ENCODE measurements around the gene ABCD3.
"Not testable (repeated sequence)": the region's sequence is repeated elsewhere in the genome, so short reads cannot be mapped to it uniquely, and the experiment has no call there.

Gene ABCD3
- 66.6 to 75.2 reads per million in 2 donors for total RNA-seq

- peak; percentile 97 for DNase-seq
These were observed at the start of gene ABCD3 for GRCh38 chr1:94417978-94418663. TSS of gene ABCD3 (plus strand) at chr1:94418389. CDS start at chr1:94418479, 90 bp downstream.

- DNase-seq, result not testable (repeated sequence)
These were observed 45.4 kb upstream of the ABCD3 start for GRCh38 chr1:94372771-94373170.

GRCh38 chr1:94373311-94373710 is 44.9 kb upstream of the ABCD3 start:
- not testable (repeated sequence) for DNase-seq

- not testable (repeated sequence) for DNase-seq
These were observed 42.5 kb upstream of the ABCD3 start for GRCh38 chr1:94375666-94376065.

- not testable (repeated sequence) for DNase-seq
These were observed 39.7 kb upstream of the ABCD3 start for GRCh38 chr1:94378493-94378892.

DNA sequence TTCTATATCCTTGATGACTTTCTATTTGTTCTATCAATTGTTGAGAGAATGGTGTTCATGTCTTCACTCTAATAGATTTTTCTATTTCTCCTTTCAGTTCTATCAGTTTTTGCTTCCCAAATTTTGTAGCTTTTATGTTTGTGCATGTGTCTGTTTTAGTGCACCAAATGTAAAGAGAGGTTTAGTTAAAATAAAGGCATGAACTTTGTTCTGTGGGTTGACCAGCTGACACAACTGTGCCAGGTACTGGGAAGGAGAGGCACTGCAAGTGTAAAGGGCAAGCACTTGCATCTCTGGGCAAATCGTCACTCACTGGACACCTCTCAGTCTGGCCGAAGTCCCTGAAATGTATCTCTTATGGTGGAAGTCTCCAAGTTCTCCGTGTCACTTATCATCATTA is 38.6 kb upstream of the ABCD3 start:
- DNase-seq, result no peak

- no peak for DNase-seq
These were observed 36.0 kb upstream of the ABCD3 start for GRCh38 chr1:94382201-94382600.

DNA sequence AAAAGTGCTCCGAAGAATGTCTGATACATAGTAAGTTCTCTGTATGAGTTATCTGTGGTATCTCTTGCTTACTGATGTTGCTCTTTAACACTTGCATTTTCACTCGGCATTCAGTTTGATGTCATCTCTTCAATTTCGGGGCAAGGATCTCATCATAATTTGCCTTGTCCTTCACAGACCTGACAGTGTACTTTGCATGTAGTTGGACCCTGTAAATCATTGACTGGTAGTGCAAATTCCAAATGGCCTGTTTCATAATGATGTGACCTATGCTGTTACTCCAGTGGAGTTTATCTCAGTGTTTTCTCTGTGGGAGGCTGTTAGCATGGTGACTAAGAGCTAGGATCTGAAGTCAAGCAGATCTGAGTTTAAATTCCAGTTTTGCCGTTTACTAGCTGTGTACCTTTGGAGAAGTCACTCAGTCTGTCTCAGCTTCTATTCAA is 34.2 kb upstream of the ABCD3 start:
- DNase-seq, result no peak

- no peak for DNase-seq
These were observed 33.5 kb upstream of the ABCD3 start for GRCh38 chr1:94384485-94385265.

- no peak for DNase-seq
These were observed 32.8 kb upstream of the ABCD3 start for GRCh38 chr1:94385308-94385929.

DNA sequence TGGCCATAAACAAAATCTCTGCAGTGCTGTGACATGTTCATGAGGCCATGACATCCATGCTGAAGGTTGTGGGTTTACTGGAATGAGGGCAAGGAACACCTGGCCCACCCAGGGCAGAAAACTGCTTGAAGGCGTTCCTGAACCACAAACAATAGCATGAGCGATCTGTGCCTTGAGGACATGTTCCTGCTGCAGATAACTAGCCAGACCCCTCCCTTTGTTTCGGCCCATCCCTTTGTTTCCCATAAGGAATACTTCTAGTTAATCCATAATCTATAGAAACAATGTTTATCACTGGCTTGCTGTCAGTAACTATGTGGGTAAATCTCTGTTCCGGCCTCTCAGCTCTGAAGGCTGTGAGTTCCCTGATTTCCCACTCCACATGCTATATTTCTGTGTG is 28.9 kb upstream of the ABCD3 start:
- DNase-seq, result no peak

- no peak for DNase-seq
These were observed 23.9 kb upstream of the ABCD3 start for GRCh38 chr1:94394247-94394646.

GRCh38 chr1:94395231-94395630 is 23.0 kb upstream of the ABCD3 start:
- no peak for DNase-seq

DNA sequence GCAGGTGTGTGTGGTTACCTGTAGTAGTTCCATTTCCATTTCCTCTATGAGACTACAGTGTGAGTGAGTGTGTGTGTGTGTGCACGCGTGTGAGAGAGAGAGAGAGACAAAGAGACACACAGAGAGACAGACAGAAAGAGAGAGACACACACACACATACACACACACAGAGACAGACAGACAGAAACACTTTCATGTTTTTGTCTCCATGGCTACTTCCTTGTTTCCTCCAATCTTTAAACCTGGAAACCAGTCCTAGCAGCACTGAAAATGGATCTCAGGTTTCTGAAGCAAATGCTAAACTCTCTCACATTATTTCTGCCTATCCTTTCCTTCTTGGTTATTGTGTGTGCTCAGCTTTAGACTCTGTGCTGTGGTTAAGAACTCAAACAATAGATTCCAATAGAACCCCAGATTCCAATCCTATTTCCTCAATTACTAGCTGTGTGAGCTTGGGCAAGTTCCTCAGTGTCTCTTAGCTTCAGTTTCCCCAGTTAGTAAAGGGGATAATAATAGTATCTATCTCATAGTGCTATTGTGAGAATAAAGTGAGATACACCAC is 22.4 kb upstream of the ABCD3 start:
- DNase-seq, result no peak

DNA sequence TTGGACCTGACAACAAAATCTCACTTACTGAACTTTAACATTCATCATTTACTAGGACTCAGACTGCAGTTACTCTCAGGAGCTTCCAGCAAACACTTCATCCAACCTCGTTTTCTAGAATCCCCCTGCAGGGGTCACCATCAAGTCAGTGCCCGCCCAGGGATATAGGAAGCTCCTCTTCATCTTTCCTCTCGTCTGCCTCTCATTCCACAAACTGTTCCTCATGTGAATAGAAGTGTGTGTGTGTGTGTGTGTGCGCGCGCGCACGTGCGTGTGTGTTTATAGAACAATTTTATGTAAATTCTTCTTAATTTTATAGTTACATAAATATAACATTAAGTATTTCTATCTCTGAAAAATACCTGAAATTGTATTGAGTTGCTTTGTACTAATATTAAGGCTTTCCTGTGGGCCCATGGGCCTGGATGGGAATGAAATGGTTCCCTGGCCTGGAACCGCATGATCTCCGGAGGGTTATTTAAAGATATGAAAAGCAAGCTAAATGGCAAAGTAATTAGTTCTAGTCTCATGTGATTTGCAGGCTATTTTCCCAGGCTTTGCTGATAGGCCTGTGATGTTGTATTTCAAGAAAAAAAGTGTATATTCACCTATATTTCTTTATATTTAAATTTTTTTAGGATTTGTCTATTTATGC is 21.7 kb upstream of the ABCD3 start:
- DNase-seq, result no peak

DNA sequence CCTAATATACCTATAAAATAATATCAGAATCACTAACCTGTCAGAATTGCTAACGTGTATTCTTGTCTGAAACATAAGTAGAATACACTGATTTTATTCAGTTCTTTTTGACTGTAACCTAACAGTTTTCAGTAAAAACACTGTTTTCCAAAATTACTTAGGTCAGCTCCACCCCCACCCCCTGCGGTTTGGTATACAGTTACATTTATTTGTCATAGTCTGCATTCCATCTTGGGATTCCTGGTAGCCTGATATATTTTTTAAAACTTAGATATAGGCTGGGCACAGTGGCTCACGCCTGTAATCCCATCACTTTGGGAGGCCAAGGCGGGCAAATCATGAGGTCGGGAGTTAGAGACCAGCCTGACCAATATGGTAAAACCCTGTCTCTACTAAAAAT is 19.8 kb upstream of the ABCD3 start:
- no peak for DNase-seq

DNA sequence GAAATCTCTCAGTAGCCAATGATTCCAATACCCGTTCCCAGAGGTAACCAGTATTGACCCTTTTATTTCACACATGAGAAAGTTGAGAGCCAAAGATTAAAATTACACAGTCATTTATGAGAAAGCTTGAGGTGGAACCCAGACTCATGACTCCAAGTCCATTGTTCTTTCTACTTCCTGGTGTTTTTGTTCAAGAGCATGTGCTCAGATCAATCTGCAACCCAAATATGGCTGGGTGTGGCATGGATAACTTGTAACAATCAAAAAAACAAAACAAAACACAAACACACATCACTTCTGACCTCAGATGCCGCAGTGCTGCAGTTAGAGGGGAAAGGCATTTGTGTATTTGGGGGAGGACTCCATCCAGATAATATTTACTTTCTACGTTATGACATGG is 18.7 kb upstream of the ABCD3 start:
- no peak for DNase-seq

DNA sequence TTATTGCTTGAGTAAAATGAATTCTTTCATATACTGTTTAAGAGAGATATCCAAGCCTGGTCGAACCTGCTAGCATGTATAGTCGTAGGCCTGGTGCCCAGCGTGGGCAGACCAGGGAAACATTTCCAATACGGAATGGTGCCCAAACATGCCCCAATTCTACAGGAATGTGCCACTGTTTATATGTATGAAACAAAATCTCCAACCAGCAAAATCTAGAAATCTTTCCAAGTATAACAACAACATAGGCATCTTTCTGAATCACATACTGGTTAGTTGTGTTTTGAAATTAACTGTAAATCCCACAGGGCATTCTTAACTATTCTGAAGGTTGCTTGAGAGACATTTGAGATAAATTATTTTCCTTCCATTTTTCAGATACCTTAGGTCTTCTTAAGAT is 17.0 kb upstream of the ABCD3 start:
- DNase-seq, result no peak

DNA sequence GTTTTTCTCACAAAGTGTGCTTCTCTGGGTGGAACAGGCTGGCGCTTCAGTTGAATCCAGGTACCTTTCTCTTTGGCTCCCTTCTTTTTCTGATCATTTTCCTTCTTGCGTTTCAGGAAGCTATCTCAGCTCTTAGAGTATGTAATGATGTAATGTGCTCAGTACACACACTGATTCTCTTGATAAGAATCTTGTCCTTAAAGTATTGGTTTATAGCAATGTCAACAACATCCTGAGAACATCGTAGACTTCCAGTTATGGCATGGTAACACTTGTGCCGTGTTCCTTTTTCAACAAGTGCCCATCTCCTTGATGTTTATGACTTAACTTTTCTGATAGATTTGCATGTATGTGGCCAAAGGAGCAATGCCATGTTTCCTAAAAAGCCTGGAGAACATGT is 11.7 kb upstream of the ABCD3 start:
- DNase-seq, result no peak

- no peak for DNase-seq
These were observed 9.9 kb upstream of the ABCD3 start for GRCh38 chr1:94408104-94408830.

DNA sequence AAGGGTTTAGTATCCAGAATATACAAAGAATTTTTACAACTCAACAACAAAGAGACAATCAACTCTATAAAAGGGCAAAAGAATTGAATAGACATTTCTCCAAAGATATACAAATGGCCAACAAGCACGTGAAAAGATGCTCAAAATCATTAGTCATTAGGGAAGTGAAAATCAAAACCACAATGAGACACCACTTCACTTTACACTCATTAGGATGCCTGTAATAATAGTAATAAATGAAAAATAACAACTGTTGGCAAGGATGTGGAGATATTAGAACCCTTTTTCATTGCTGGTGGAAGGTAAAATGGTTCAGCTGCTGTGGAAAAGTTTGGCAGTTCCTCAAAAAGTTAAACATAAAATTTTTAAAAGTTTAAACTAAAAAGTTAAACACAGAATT is 7.0 kb upstream of the ABCD3 start:
- DNase-seq, result no peak

DNA sequence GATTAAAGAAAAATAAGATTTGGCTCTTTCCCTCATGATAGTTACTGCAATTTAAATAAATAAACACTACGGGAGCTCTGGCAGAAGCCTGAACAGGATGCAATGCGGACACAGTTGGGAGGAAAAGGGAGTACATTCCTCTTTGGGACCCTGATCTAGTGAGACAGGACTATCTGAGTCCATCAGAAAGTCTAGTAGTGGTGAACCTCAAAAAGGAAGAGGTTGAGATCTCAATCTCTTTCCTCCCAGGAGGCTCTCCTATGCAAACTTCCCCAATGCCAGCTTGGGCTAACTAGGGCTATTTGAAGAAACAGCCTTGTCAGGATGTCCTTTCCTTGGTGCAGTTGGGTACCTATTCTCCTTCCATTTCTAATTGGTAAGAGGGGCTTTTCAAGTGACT is 4.9 kb upstream of the ABCD3 start:
- DNase-seq, result no peak

Measured in activated gamma-delta T cell (primary cell).